ENCODE data around the gene POPDC3.

POPDC3 gene

GRCh38 chr6:105121981-105122380 is 57.8 kb downstream of the POPDC3 start:
- DNase-seq (ENCODE audit: extremely low spot score): no peak
- TF ChIP-seq CTCF (IDR thresholded peaks at IDR 0.05; ENCODE audit: control extremely low read depth, extremely low read depth, low read depth, missing control alignments): no peak
- POLR2A ChIA-PET: no interaction called here
- CTCF ChIA-PET: interaction anchor here (0.7 to 2.7 kb wide), 3 partner anchors 11 to 34 kb away, joined by 3 to 13 read pairs (median 3); no protein-coding TSS in a partner anchor

GRCh38 chr6:105120570-105120969 is 59.2 kb downstream of the POPDC3 start:
- ChIA-PET CTCF (interaction anchor here (1.2 to 2.7 kb wide), 2 partner anchors 10 to 33 kb away, joined by 4 to 13 read pairs; no protein-coding TSS in a partner anchor), POLR2A (no interaction called here)
- no peak for TF ChIP-seq CTCF (IDR thresholded peaks at IDR 0.05; ENCODE audit: control extremely low read depth, extremely low read depth, low read depth, missing control alignments)
- DNase-seq (ENCODE audit: extremely low spot score): no peak

GRCh38 chr6:105116150-105116549 is 63.7 kb downstream of the POPDC3 start:
- POLR2A ChIA-PET: no interaction called here
- no peak for TF ChIP-seq CTCF (IDR thresholded peaks at IDR 0.05; ENCODE audit: control extremely low read depth, extremely low read depth, low read depth, missing control alignments)
- no peak for DNase-seq (ENCODE audit: extremely low spot score)
- CTCF ChIA-PET: interaction anchor here (1.2 to 4.1 kb wide), 5 partner anchors 9 to 43 kb away, joined by 3 to 16 read pairs (median 4); no protein-coding TSS in a partner anchor

GRCh38 chr6:105113422-105113821 is 66.4 kb downstream of the POPDC3 start:
- ChIA-PET POLR2A (no interaction called here), CTCF (interaction anchor here (1.7 kb wide), 1 partner anchor 25 kb away, joined by 8 read pairs; no protein-coding TSS in a partner anchor)
- TF ChIP-seq CTCF (IDR thresholded peaks at IDR 0.05; ENCODE audit: control extremely low read depth, extremely low read depth, low read depth, missing control alignments): no peak
- DNase-seq (ENCODE audit: extremely low spot score): no peak

- CTCF ChIA-PET: interaction anchor here (1.0 to 1.7 kb wide), 2 partner anchors 24 to 32 kb away, joined by 3 to 8 read pairs; no protein-coding TSS in a partner anchor
- no peak for TF ChIP-seq CTCF (IDR thresholded peaks at IDR 0.05; ENCODE audit: control extremely low read depth, extremely low read depth, low read depth, missing control alignments)
- POLR2A ChIA-PET: no interaction called here
- DNase-seq (ENCODE audit: extremely low spot score): no peak
These were observed 67.2 kb downstream of the POPDC3 start for GRCh38 chr6:105112577-105112976.

- ChIA-PET CTCF (interaction anchor here (1.0 to 2.8 kb wide), 3 partner anchors 10 to 32 kb away, joined by 3 to 13 read pairs (median 8); no protein-coding TSS in a partner anchor), POLR2A (no interaction called here)
- TF ChIP-seq CTCF (IDR thresholded peaks at IDR 0.05; ENCODE audit: control extremely low read depth, extremely low read depth, low read depth, missing control alignments): no peak
- no peak for DNase-seq (ENCODE audit: extremely low spot score)
These were observed 67.9 kb downstream of the POPDC3 start for GRCh38 chr6:105111871-105112270.

Data from GM10248 (cell line).